Renal cortical epithelial cell (primary cell): ENCODE data around the gene CYP46A1. TPM values are rescaled to one million over a fixed set of nuclear protein-coding genes. Genes with fewer than 3 reads are reported as not detected.
A peak's percentile ranks its signal among the peaks of the same experiment; 100 is the strongest.

Experiments used
- DNase-seq: peaks from one replicate; pipeline ENCODE4 v3.0.0-alpha.2; 2011; ENCODE audit warnings: low read depth
- total RNA-seq: library from RNA; depleted of rRNA; stranded (reverse); fragments of >200 nt; gene quantifications from 2 replicates; pipeline ENCODE4 v1.2.3, GENCODE V29; 2014

Gene CYP46A1
- total RNA-seq, 1 donor from 2014 or later = 0.50 TPM

GRCh38 chr14:99744199-99744872 lies 60.2 kb downstream of the CYP46A1 start:
- DNase-seq = peak; percentile 94

GRCh38 chr14:99744873-99745224 lies 60.8 kb downstream of the CYP46A1 start:
- DNase-seq = no peak

- DNase-seq = no peak
These were observed 61.3 kb downstream of the CYP46A1 start for GRCh38 chr14:99745307-99745951.

- DNase-seq = no peak
These were observed 63.1 kb downstream of the CYP46A1 start for GRCh38 chr14:99747167-99747566.

GRCh38 chr14:99747582-99748330 lies 63.7 kb downstream of the CYP46A1 start:
- no peak for DNase-seq

GRCh38 chr14:99748529-99748928 lies 64.4 kb downstream of the CYP46A1 start:
- no peak for DNase-seq

GRCh38 chr14:99749142-99749541 lies 65.0 kb downstream of the CYP46A1 start:
- no peak for DNase-seq

GRCh38 chr14:99749763-99750715 lies 65.9 kb downstream of the CYP46A1 start:
- DNase-seq = no peak

GRCh38 chr14:99750746-99751450 lies 66.8 kb downstream of the CYP46A1 start:
- no peak for DNase-seq

GRCh38 chr14:99751539-99752485 lies 67.7 kb downstream of the CYP46A1 start:
- DNase-seq = peak; percentile 60

- peak; percentile 87 for DNase-seq
These were observed 68.5 kb downstream of the CYP46A1 start for GRCh38 chr14:99752486-99753121.

GRCh38 chr14:99753225-99754140 lies 69.4 kb downstream of the CYP46A1 start:
- no peak for DNase-seq

- DNase-seq = peak; percentile 67
These were observed 70.3 kb downstream of the CYP46A1 start for GRCh38 chr14:99754141-99755067.

- no peak for DNase-seq
These were observed 70.9 kb downstream of the CYP46A1 start for GRCh38 chr14:99755068-99755405.

GRCh38 chr14:99755629-99756603 lies 71.8 kb downstream of the CYP46A1 start:
- peak; percentile 92 for DNase-seq

GRCh38 chr14:99756796-99757195 lies 72.7 kb downstream of the CYP46A1 start:
- DNase-seq = no peak
